Cortex of kidney (tissue), 1 donor: Measurements from ENCODE around the gene HIVEP3.

Source experiments
- DNase-seq: peaks from one replicate; lab custom pipeline; 2025; lab: John Stamatoyannopoulos, UW

HIVEP3 gene

GRCh38 chr1:41754540-41754939, 164.2 kb downstream of the HIVEP3 start:
- DNase-seq = no peak

- DNase-seq = no peak
Observed at GRCh38 chr1:41752514-41753170, 166.1 kb downstream of the HIVEP3 start.

GRCh38 chr1:41751804-41752513, 166.8 kb downstream of the HIVEP3 start:
- no peak for DNase-seq

GRCh38 chr1:41749991-41750745, 168.6 kb downstream of the HIVEP3 start:
- DNase-seq = no peak

GRCh38 chr1:41745022-41745421, 173.7 kb downstream of the HIVEP3 start:
- DNase-seq = no peak

- DNase-seq = no peak
Observed at GRCh38 chr1:41743366-41743765, 175.4 kb downstream of the HIVEP3 start.

GRCh38 chr1:41742219-41742618, 176.5 kb downstream of the HIVEP3 start:
- DNase-seq = no peak

- DNase-seq = no peak
Observed at GRCh38 chr1:41741244-41741643, 177.5 kb downstream of the HIVEP3 start.

GRCh38 chr1:41740630-41741239, 178.0 kb downstream of the HIVEP3 start:
- no peak for DNase-seq

GRCh38 chr1:41740058-41740457, 178.7 kb downstream of the HIVEP3 start:
- DNase-seq = no peak

- no peak for DNase-seq
Observed at GRCh38 chr1:41739061-41739955, 179.4 kb downstream of the HIVEP3 start.

- no peak for DNase-seq
Observed at GRCh38 chr1:41738475-41738874, 180.2 kb downstream of the HIVEP3 start.

GRCh38 chr1:41738006-41738405, 180.7 kb downstream of the HIVEP3 start:
- no peak for DNase-seq

- no peak for DNase-seq
Observed at GRCh38 chr1:41735631-41736260, 183.0 kb downstream of the HIVEP3 start.

- no peak for DNase-seq
Observed at GRCh38 chr1:41735139-41735538, 183.6 kb downstream of the HIVEP3 start.

GRCh38 chr1:41734201-41734970, 184.3 kb downstream of the HIVEP3 start:
- no peak for DNase-seq

GRCh38 chr1:41733725-41734124, 185.0 kb downstream of the HIVEP3 start:
- no peak for DNase-seq

- no peak for DNase-seq
Observed at GRCh38 chr1:41733021-41733420, 185.7 kb downstream of the HIVEP3 start.

- DNase-seq = no peak
Observed at GRCh38 chr1:41731516-41732030, 187.1 kb downstream of the HIVEP3 start.

- DNase-seq = no peak
Observed at GRCh38 chr1:41730806-41731205, 187.9 kb downstream of the HIVEP3 start.
